ENCODE results near the gene WDR31.

WDR31 gene

GRCh38 chr9:113331780-113332179 lies 8.3 kb downstream of the WDR31 start:
- TF ChIP-seq CTCF (conservative IDR thresholded peaks at IDR 0.05; ENCODE audit: low read depth, low read length), result no peak
- no peaks in the 10 kb centered on the region for H4K20me1 ChIP-seq (ENCODE audit: insufficient read depth)
- H3K9ac ChIP-seq, result no peak overlapping the region
- H3K79me2 ChIP-seq (ENCODE audit: insufficient read depth, low read depth), result no peaks in the 10 kb centered on the region
- H3K36me3 ChIP-seq (ENCODE audit: insufficient read depth), result no peaks in the 10 kb centered on the region
- no peak overlapping the region for H3K4me2 ChIP-seq
- no peaks in the 10 kb centered on the region for H3K27me3 ChIP-seq (ENCODE audit: insufficient read depth, low read depth)
- H3K27ac ChIP-seq, result no peak overlapping the region
- H3K4me1 ChIP-seq (ENCODE audit: low read depth, poor library complexity, severe bottlenecking), result no peaks in the 10 kb centered on the region
- H3K4me3 ChIP-seq (IDR thresholded peaks at IDR 0.05; ENCODE audit: insufficient read depth, low read depth, low read length), result no peak overlapping the region
- no peak overlapping the region for H2AFZ ChIP-seq (ENCODE audit: low read depth)

GRCh38 chr9:113328045-113328782 lies 11.9 kb downstream of the WDR31 start:
- Histone ChIP-seq H2AFZ (ENCODE audit: low read depth) (no peak overlapping the region), H3K4me3 (IDR thresholded peaks at IDR 0.05; ENCODE audit: insufficient read depth, low read depth, low read length) (no peak overlapping the region)
- TF ChIP-seq CTCF (conservative IDR thresholded peaks at IDR 0.05; ENCODE audit: low read depth, low read length), result no peak

DNA sequence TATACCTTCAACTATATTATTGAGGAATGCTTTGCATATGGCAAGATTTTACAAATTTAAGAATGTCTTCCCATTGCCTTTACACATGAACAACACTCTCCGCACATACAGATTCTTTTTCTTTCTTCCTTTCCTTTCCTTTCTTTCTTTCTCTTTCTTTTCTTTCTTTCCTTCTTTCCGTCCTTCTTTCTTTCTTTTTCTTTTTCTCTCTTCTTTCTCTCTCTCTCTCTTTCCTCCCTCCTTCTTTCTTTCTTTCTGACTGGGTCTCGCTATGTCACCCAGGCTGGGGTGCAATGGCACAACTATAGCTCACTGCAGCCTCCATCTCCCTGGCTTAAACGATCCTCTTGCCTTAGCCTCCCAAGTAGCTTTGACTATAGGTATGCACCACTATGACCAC lies 13.8 kb downstream of the WDR31 start:
- no peak overlapping the region for H3K4me2 ChIP-seq
- no peaks in the 10 kb centered on the region for H3K4me1 ChIP-seq (ENCODE audit: low read depth, poor library complexity, severe bottlenecking)
- no peaks in the 10 kb centered on the region for H3K36me3 ChIP-seq (ENCODE audit: insufficient read depth)
- H3K27ac ChIP-seq, result no peak overlapping the region
- no peak overlapping the region for H2AFZ ChIP-seq (ENCODE audit: low read depth)
- no peak for TF ChIP-seq CTCF (conservative IDR thresholded peaks at IDR 0.05; ENCODE audit: low read depth, low read length)
- H4K20me1 ChIP-seq (ENCODE audit: insufficient read depth), result no peaks in the 10 kb centered on the region
- H3K79me2 ChIP-seq (ENCODE audit: insufficient read depth, low read depth), result no peaks in the 10 kb centered on the region
- H3K27me3 ChIP-seq (ENCODE audit: insufficient read depth, low read depth), result no peaks in the 10 kb centered on the region
- no peak overlapping the region for H3K9ac ChIP-seq
- no peak overlapping the region for H3K4me3 ChIP-seq (IDR thresholded peaks at IDR 0.05; ENCODE audit: insufficient read depth, low read depth, low read length)

More at GRCh38 chr9:113328045-113328782, 11.9 kb downstream of the WDR31 start:
- H3K79me2 ChIP-seq (ENCODE audit: insufficient read depth, low read depth), result no peaks in the 10 kb centered on the region
- H4K20me1 ChIP-seq (ENCODE audit: insufficient read depth), result no peaks in the 10 kb centered on the region
- H3K36me3 ChIP-seq (ENCODE audit: insufficient read depth), result no peaks in the 10 kb centered on the region
- no peak overlapping the region for H3K27ac ChIP-seq
- H3K9ac ChIP-seq, result no peak overlapping the region
- H3K4me1 ChIP-seq (ENCODE audit: low read depth, poor library complexity, severe bottlenecking), result no peaks in the 10 kb centered on the region
- H3K4me2 ChIP-seq, result no peak overlapping the region
- H3K27me3 ChIP-seq (ENCODE audit: insufficient read depth, low read depth), result no peaks in the 10 kb centered on the region

DNA sequence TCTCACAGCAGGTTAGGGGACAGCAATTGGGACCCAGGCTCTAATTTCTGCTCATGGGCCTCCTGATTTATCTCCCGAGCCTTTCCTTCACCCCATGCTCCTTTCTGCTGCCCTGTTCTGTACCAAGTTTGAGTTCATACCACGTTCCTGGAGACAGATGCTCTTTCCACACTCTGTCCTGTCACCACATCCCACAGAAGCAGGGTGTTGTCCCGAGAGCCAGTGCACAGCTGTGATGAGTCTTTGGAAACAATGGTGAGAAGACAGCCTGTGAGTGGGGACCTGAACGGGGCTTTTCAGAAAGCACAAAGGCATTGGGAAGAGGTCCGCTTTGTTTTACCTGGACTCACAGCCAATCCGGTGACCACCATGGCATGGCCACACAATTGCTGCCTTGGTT lies 17.4 kb downstream of the WDR31 start:
- Histone ChIP-seq H4K20me1 (ENCODE audit: insufficient read depth) (no peaks in the 10 kb centered on the region), H3K27ac (no peak overlapping the region), H2AFZ (ENCODE audit: low read depth) (no peak overlapping the region), H3K9ac (no peak overlapping the region), H3K4me1 (ENCODE audit: low read depth, poor library complexity, severe bottlenecking) (no peaks in the 10 kb centered on the region), H3K36me3 (ENCODE audit: insufficient read depth) (no peaks in the 10 kb centered on the region), H3K4me3 (IDR thresholded peaks at IDR 0.05; ENCODE audit: insufficient read depth, low read depth, low read length) (no peak overlapping the region), H3K27me3 (ENCODE audit: insufficient read depth, low read depth) (no peaks in the 10 kb centered on the region), H3K79me2 (ENCODE audit: insufficient read depth, low read depth) (no peaks in the 10 kb centered on the region), H3K4me2 (no peak overlapping the region)
- TF ChIP-seq CTCF (conservative IDR thresholded peaks at IDR 0.05; ENCODE audit: low read depth, low read length), result no peak
